Endometrial microvascular endothelial cells (primary cell): ENCODE results near the gene LRRC8C. TPM values are rescaled to one million over a fixed set of nuclear protein-coding genes. Genes with fewer than 3 reads are reported as not detected.

Experiments used
- in situ Hi-C: cut with HindIII; loops from 2 replicates; pipeline ENCODE4 v1.10.0; 2017; ENCODE audit warnings: low sequenced_read_pairs, low pct_unique_long_range_greater_than_20kb; ENCODE audit errors: inconsistent ontology term
- total RNA-seq: library from RNA; depleted of rRNA; stranded (reverse); fragments of >200 nt; gene quantifications from one replicate; pipeline ENCODE4 v1.2.3, GENCODE V29; 2015; ENCODE audit errors: inconsistent ontology term

Gene LRRC8C
- total RNA-seq, 1 donor from 2014 or later, result 32.2 TPM

DNA sequence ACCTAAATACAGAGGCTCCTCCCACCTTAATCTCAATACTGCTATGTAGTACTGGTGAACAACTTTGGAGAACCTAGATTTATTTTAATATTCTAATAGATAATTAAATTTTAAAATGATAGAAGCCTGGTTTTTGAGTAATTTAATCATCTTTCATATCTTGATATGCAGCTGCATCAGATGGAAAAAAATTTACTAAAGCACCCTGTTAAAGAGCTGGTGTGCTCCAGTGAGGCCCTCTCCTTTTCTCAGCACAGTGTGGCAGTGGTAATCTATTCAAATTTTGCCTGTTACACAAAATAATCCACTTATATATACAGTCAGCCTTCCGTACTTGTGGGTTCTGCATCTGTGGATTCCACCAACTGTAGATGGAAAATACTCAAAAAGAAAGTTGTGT lies 82.8 kb downstream of the LRRC8C start:
- in situ Hi-C loops, result no loop called here

DNA sequence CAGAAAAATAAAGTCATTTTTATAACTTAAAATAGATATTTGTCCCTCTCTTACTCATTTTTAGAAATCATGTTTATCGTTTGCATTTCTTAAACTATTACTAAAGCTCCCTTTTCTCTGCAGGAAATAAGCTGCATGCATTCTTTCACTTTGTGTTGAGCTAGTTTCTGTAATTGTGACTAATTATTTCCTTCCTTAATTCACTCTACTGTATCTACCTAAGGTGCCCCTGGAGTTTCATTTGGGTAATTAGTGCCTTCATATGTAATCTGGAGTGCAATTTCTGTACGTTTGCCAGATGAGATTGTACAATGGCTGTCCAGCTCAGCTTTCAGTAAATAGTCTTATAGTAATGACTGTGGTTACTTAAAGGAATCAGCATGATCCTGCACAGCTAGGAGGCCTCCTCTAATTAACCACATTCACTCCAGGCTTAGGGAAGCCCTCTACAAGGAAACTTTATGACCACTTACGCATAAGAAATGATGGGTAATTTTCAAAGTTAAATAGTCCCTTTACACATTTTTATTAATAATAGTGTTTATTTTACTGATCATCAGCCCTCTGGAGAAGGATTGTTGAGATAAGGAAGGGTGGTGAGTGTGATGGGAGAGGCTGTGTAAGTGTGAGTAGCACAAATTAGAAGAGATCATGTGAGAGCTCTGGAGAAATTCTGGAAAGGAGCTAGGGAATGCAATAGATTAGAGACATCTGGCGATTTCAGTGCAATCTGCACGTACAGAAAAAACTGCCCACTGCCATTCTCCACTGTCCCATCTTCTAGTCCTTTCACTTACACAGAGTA lies 86.8 kb downstream of the LRRC8C start:
- in situ Hi-C loops, result no loop called here

DNA sequence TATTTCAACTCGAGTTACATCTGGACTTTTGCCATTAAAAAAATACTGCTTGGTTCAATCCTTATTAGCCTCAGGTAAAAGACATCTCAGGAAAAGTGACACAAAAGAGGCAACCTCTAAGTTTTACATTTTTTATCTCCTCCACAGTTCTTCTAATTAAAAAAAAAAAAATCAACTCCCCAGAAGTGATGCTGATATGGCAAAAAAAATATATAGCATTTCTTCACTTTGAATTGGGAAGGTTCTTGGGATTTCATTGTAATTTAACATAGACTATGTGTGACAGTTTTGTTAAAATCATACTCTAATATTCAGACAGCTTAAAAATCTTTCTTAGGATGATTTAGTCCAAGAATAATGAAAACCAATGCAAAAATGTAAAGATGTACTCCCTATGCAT lies 87.9 kb downstream of the LRRC8C start:
- in situ Hi-C loops, result no loop called here

GRCh38 chr1:89721351-89721750 lies 88.4 kb downstream of the LRRC8C start:
- in situ Hi-C loops, result no loop called here

DNA sequence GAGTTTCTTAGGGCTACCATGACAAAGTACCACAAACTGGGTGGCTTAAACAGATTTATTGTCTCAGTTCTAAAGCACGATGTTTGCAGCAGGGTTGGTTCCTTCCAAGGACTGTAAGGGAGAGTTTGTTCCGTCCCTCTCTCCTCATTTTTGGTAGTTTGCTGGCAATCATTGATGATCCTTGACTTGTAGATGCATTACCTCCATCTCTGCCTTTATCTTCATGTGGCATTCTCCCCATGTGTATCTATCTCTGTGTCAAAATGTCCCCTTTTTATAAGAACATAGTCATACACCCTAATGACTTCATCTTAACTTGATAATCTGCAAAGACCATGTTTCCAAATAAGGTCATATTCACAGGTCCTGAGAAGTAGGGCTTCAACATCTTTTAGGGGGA lies 90.2 kb downstream of the LRRC8C start:
- in situ Hi-C loops, result no loop called here

DNA sequence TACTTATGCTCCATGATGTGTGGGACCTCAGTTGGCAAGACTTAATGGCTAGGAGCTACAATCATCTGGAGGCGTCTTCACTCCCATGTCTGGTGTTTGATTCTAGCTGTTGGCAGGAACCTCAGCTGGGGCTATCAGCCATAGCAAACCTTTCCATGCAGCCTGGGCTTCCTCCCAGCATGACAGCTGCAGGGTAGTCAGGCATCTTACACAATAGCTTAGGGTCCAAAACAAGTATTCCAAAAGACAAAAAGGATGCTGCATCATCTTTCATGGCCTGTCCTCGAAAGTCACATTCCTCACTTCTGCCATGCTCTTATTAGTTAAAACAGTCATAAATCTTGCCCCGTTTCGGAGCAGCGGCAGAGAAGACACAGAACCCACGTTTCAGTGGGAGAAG lies 90.9 kb downstream of the LRRC8C start:
- in situ Hi-C loops, result no loop called here

- in situ Hi-C loops, result loop anchor here (5.0 kb wide), 1 partner anchor 72 kb away; no protein-coding TSS in a partner anchor
Observed at GRCh38 chr1:89724369-89725010, 91.6 kb downstream of the LRRC8C start.

- in situ Hi-C loops, result loop anchor here (5.0 kb wide), 1 partner anchor 73 kb away; no protein-coding TSS in a partner anchor
Observed at GRCh38 chr1:89725011-89725370, 92.1 kb downstream of the LRRC8C start.

DNA sequence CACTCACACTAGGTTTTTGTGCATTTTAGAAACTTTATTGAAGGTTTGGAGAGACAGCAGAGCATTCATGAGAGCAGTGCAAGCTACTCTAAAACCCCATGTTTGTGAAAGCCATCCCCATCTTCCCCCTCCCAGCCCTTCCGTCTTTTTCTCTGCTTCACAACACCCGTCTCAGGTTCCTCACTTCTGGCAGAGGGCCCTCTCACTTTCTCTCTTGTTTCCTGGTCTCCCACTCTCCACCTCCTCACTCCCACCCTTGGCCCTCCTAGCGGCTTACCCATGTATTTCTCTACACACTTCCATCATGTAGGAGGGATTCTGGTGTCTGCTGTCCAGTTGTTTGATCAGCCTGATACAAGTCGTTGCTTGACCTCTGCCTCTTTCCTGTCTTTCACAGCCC lies 92.7 kb downstream of the LRRC8C start:
- in situ Hi-C loops, result loop anchor here (5.0 kb wide), 1 partner anchor 73 kb away; no protein-coding TSS in a partner anchor

DNA sequence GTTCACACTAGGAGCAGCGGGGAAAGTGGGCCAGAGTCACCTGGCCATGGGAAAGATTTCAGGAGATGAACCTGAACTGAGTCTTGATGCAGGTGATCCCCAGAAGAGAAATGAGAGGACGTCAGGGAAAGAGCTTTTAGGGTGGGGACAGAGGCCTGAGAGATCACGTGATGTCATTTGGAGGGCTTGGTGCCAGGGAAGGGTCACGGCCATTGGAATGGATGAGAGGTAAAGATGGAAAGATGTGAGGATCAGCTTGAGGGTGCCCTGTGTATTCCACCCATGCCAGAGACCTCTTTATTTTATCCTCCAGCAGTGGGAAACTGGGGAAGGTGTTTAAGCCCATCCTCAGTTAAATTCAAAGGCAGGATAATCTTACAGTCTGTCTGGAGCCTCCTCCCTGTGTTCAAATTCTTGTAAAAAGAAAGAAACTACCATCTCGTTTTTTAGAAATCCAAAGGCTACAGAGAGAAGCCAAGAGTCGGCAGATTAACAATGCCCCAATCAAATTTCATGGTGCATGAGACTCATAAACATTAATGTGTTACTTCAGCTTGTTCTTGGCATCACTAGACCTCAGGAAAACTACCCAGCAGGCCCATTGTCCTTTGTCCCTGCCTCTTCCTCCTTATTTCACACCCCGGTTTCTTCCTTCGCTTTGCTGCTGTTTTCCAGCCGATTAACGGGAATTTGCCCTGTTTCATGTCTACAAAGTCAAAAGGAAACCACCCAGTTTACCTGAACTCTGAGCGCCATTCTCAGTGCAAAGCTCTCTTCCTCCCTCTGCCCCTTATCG lies 94.8 kb downstream of the LRRC8C start:
- in situ Hi-C loops, result loop anchor here (5.0 kb wide), 1 partner anchor 75 kb away; no protein-coding TSS in a partner anchor

GRCh38 chr1:89728381-89728780 lies 95.5 kb downstream of the LRRC8C start:
- in situ Hi-C loops, result loop anchor here (5.0 kb wide), 1 partner anchor 76 kb away; no protein-coding TSS in a partner anchor

DNA sequence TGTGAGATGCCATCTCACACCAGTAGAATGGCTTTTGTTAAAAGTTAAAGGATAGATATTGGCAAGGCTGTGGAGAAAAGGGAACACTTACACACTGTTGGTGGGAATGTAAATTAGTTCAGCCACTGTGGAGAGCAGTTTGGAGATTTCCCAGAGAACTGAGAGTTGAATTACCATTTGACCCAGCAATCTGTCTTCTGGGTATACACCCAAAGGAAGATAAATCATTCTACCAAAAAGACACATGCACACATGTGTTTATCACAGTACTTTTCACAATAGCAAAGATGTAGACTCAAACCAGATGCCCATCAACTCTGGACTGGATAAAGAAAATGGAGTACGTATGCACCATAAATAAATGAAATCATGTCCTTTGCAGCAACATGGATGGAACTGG lies 99.3 kb downstream of the LRRC8C start:
- in situ Hi-C loops, result no loop called here

- in situ Hi-C loops, result no loop called here
Observed at GRCh38 chr1:89732643-89733222, 99.8 kb downstream of the LRRC8C start.

GRCh38 chr1:89733748-89734147 lies 100.8 kb downstream of the LRRC8C start:
- in situ Hi-C loops, result no loop called here

DNA sequence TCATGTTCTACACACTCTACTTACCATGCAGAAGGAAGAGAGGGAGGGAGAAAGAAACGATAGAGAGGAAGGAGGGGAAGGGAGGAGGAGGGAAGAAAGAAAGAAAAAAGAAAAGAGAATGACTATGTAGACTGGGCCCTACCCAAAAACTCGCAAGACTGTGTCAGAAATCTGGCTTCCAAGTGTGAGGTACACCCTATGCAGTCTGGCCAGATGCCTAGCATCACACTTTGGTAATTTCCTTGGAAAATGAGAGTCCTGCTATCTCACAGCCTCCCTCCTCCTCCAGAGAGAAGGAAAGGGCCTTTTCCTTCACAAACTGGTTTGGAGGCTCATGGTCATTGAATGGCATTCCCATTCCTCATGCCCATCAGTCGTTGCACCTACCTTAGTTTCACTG lies 101.5 kb downstream of the LRRC8C start:
- in situ Hi-C loops, result no loop called here

DNA sequence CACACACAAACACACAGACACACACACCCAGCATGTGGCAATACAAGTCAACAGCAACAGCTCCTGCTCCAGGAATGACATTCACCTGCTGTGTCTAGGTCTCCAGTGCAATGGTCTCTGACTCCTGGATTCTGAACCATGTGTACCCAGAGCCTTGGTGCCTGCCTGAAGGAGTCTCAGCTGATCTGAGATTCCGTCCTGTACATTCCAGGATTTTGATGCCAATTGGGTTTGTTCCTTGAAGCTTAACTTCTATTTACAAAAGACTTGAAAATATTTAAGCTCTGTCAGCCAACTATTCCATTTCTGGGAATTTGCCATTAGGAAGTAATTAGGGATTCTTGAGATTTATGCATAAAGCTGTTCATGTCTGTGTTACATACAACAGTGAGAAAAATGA lies 102.6 kb downstream of the LRRC8C start:
- in situ Hi-C loops, result no loop called here

DNA sequence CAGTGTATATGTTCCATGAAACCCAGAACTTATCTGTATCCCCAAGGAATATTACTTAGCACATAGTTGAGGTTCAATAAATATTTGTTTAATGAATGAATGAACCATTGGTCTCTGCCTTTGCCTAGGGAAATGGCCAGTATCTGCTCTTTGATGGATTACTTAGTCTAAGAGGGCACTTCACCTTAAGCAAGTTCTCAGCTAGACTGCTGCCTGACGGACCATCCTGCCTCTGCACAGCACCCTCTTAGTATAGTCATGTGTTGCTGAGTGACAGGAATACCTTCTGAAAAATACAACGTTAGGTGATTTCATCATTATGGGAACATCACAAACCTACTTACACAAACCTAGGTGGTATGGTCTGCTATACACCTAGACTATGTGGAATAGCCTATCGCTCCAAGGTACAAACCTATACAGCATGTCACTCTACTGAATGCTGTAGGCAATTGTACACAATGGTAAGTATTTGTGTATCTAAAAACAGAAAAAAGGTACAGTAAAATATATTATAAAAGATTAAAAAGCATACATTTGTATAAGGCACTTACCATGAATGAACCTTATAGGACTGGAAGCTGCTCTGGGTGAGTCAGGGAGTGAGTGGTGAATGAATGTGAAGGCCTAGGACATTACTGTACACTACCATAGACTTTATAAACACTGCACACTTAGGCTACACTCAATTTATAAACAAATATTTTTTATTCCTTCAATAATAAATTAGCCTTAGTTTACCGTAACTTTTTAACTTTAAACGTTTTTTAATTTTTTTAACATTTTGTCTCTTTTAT lies 104.2 kb downstream of the LRRC8C start:
- in situ Hi-C loops, result no loop called here

DNA sequence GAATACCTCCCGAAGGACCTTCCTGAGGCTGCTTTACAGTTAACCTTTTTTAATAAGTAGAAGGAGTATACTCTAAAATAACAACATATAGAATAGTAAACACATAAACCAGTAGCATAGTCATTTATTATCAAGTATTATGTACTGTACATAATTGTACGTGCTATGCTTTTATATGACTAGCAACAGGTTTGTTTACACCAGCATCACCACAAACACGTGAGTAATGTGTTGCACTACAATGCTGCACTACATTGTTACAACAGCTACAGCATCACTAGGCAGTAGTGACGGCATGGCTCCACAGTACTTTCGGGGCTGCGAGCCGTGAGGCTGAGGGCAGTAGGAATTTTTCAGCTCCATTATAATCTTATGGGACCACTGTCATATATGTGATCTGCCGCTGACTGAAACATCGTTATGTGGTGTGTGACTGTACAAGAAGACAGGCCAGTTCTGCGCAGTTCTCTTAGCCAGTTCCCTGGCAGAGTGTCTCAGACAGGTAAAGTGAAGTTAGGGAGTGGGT lies 105.1 kb downstream of the LRRC8C start:
- in situ Hi-C loops, result no loop called here
